HCT116 (cell line): ENCODE data around the gene OR2T6. TPM values are rescaled to one million over a fixed set of nuclear protein-coding genes. Genes with fewer than 3 reads are reported as not detected.

Experiments
- ATAC-seq: fragments of 200-7000 bp; cut with Tn5 transposase; 2 replicates; pipeline ENCODE4 v1.9.1; 2020; ENCODE audit warnings: mild to moderate bottlenecking, moderate library complexity
- BruUV-seq: library from RNA; stranded (reverse); fragments of 400-500 nt; replicated peaks from 2 replicates; lab custom pipeline; 2021; lab: Mats Ljungman, UMichigan
- CTCF ChIA-PET: fragments of 300-600 bp; sonication (Branson Sonifier 250); formaldehyde crosslinking; loops from one replicate; lab custom pipeline; 2021; ENCODE audit warnings: antibody characterized with exemption; lab: Charles Lee
- POLR2A ChIA-PET: fragments of 300-600, 350-600 bp; sonication (Branson Sonifier 250); formaldehyde crosslinking; loops from one replicate; lab custom pipeline; 2021; ENCODE audit warnings: antibody characterized with exemption; lab: Charles Lee
- RAD21 ChIA-PET, 2 experiments: fragments of 300-600 bp; sonication (Branson Sonifier 250); formaldehyde crosslinking; loops; one replicate each; lab custom pipeline; 2023; ENCODE audit warnings: low total read pairs in 2 of 2; ENCODE audit not compliant: uncharacterized antibody in 2 of 2, unreplicated experiment in 2 of 2, low non-redundant PET in 1 of 2; lab: Charles Lee
- DNase-seq: peaks from one replicate; pipeline ENCODE4 v3.0.0-alpha.2; 2010; ENCODE audit warnings: low read depth, low spot score
- H2AFZ ChIP-seq: fragments of 200-600 bp; shearing (Covaris generic), sonication (generic); 2 replicates; pipeline ENCODE4 v1.6.1; 2017; ENCODE audit warnings: low read depth, mixed run types, mixed read lengths, antibody characterized with exemption, low read length; ENCODE audit not compliant: poor library complexity, severe bottlenecking
- H3K27ac ChIP-seq: 2 replicates; pipeline ENCODE4 v1.5.1; 2012; ENCODE audit warnings: low read depth, low read length
- H3K27me3 ChIP-seq: fragments of 200-600 bp; sonication (generic); 2 replicates; pipeline ENCODE4 v1.6.1; 2016; ENCODE audit warnings: mixed run types, low read length, mixed read lengths; ENCODE audit not compliant: insufficient read depth
- H3K36me3 ChIP-seq, 2 experiments: fragments of 200-500 bp in 1 of 2; fragments of 200-600 bp in 1 of 2; sonication (Bioruptor generic) in 1 of 2; sonication (generic) in 1 of 2; 2 replicates each; pipeline versions ENCODE4 v1.5.1 to v1.6.1; 2014 to 2016; ENCODE audit warnings: low read length in 2 of 2, inconsistent platforms in 1 of 2, mixed read lengths in 1 of 2, mixed run types in 1 of 2; ENCODE audit not compliant: insufficient read depth in 2 of 2, control insufficient read depth in 1 of 2
- H3K4me1 ChIP-seq, 2 experiments: fragments of 200-600 bp in 1 of 2; sonication (generic) in 1 of 2; 2 replicates each; pipeline versions ENCODE4 v1.5.1 to v1.6.1; 2012 to 2017; ENCODE audit warnings: low read length in 2 of 2, inconsistent platforms in 1 of 2, mild to moderate bottlenecking in 1 of 2, mixed read lengths in 1 of 2, mixed run types in 1 of 2, moderate library complexity in 1 of 2; ENCODE audit not compliant: insufficient read depth in 2 of 2, control insufficient read depth in 1 of 2
- H3K4me2 ChIP-seq: fragments of 200-600 bp; sonication (generic); 2 replicates; pipeline ENCODE4 v1.6.1; 2017; ENCODE audit warnings: mixed run types, low read length, mixed read lengths
- H3K4me3 ChIP-seq, 2 experiments: fragments of 200-600 bp in 1 of 2; sonication (generic) in 1 of 2; replicated peaks in 1 of 2; 2 replicates each; pipeline ENCODE4 v1.5.1; 2011 to 2016; ENCODE audit warnings: low read length in 2 of 2, control low read depth in 1 of 2, low read depth in 1 of 2, mild to moderate bottlenecking in 1 of 2, mixed read lengths in 1 of 2, mixed run types in 1 of 2
- H3K79me2 ChIP-seq: fragments of 200-600 bp; sonication (generic); 2 replicates; pipeline ENCODE4 v1.6.1; 2017; ENCODE audit warnings: mild to moderate bottlenecking, mixed run types, low read length, moderate library complexity, mixed read lengths; ENCODE audit not compliant: insufficient read depth
- H3K9ac ChIP-seq: fragments of 200-600 bp; sonication (generic); 2 replicates; pipeline ENCODE4 v1.6.1; 2016; ENCODE audit warnings: low read length, mixed read lengths
- H3K9me2 ChIP-seq: fragments of 200-600 bp; sonication (generic), shearing (Covaris generic); 2 replicates; pipeline ENCODE4 v1.6.1; 2017; ENCODE audit warnings: mixed run types, mild to moderate bottlenecking, moderate library complexity; ENCODE audit not compliant: insufficient read depth
- H3K9me3 ChIP-seq, 2 experiments: fragments of 200-500 bp in 1 of 2; fragments of 200-600 bp in 1 of 2; sonication (Bioruptor generic) in 1 of 2; sonication (generic) in 1 of 2; 2 replicates each; pipeline ENCODE4 v1.6.1; 2014 to 2017; ENCODE audit warnings: low read length in 2 of 2, mixed read lengths in 2 of 2, inconsistent platforms in 1 of 2, low read depth in 1 of 2, mild to moderate bottlenecking in 1 of 2, mixed run types in 1 of 2, moderate library complexity in 1 of 2; ENCODE audit not compliant: control insufficient read depth in 1 of 2, insufficient read depth in 1 of 2
- H4K20me1 ChIP-seq: fragments of 200-600 bp; sonication (generic), shearing (Covaris generic); 2 replicates; pipeline ENCODE4 v1.6.1; 2017; ENCODE audit warnings: mixed run types, mild to moderate bottlenecking, moderate library complexity; ENCODE audit not compliant: insufficient read depth
- ATF3 ChIP-seq: IDR thresholded peaks from 2 replicates; pipeline ENCODE4 v1.6.1; 2012
- CBX3 ChIP-seq: IDR thresholded peaks from 2 replicates; pipeline ENCODE4 v1.6.1; 2012; ENCODE audit warnings: low read depth
- ELF1 ChIP-seq: IDR thresholded peaks from 2 replicates; pipeline ENCODE4 v1.6.1; 2012; ENCODE audit warnings: low read depth, borderline replicate concordance
- EZH2phosphoT487 ChIP-seq: fragments of 200-600 bp; IDR thresholded peaks from 2 replicates; pipeline ENCODE4 v1.6.1; 2018; ENCODE audit warnings: antibody characterized with exemption, borderline replicate concordance
- RAD21 ChIP-seq: IDR thresholded peaks from 2 replicates; pipeline ENCODE4 v1.6.1; 2012; ENCODE audit warnings: low read depth, mild to moderate bottlenecking
- SIN3A ChIP-seq: IDR thresholded peaks from 2 replicates; pipeline ENCODE4 v1.6.1; 2012; ENCODE audit warnings: low read depth
- intact Hi-C: fragments of 100-400 bp; cut with micrococcal nuclease; formaldehyde crosslinking; loops from 2 replicates; pipeline ENCODE4 v1.10.0; 2022
- total RNA-seq: library from RNA; stranded (reverse); gene quantifications from one replicate; pipeline ENCODE4 v1.2.1, GENCODE V29; 2021; ENCODE audit not compliant: unreplicated experiment

OR2T6 gene
- total RNA-seq, 1 experiment from 2014 or later, result not detected

GRCh38 chr1:248406721-248407692 is 31.5 kb downstream of the OR2T6 start (continued):
- TF ChIP-seq RAD21, result no peak
- TF ChIP-seq ATF3, result no peak
- no peak for TF ChIP-seq CBX3

GRCh38 chr1:248416226-248416625 is 40.7 kb downstream of the OR2T6 start:
- intact Hi-C loops, result no loop called here

More at GRCh38 chr1:248416226-248416625, 40.7 kb downstream of the OR2T6 start:
- CTCF ChIA-PET, result no interaction called here
- peaks cover 7 to 15% of the 10 kb centered on the region in 2 experiments; a peak in 2 of 4 replicates for H3K9me3 ChIP-seq
- POLR2A ChIA-PET, result no interaction called here
- H3K4me1 ChIP-seq, result no peaks in the 10 kb centered on the region
- no peak overlapping the region for H3K27ac ChIP-seq
- no peaks in the 10 kb centered on the region for H3K27me3 ChIP-seq
- H4K20me1 ChIP-seq, result no peaks in the 10 kb centered on the region
- BruUV-seq, result no TSS peak
- no peak overlapping the region for H3K4me2 ChIP-seq
- no peaks in the 10 kb centered on the region for H3K79me2 ChIP-seq
- H3K9ac ChIP-seq, result no peak overlapping the region
- H3K4me3 ChIP-seq, result no peak overlapping the region
- no peaks in the 10 kb centered on the region for H3K9me2 ChIP-seq
- no peak overlapping the region for H2AFZ ChIP-seq
- DNase-seq, result no peak
- H3K36me3 ChIP-seq, result no peaks in the 10 kb centered on the region
- TF ChIP-seq ATF3 (no peak), CBX3 (no peak), EZH2phosphoT487 (no peak), RAD21 (no peak), SIN3A (no peak), ELF1 (no peak)
- TF ChIP-seq, all 23 proteins: peak for 0
- RAD21 ChIA-PET, result no interaction called here
- no peak for ATAC-seq
